HS-5 (cell line): ENCODE measurements around the gene PAGR1.

Experiments used
- DNase-seq: peaks from one replicate; pipeline ENCODE4 v3.0.0-alpha.2; 2012; ENCODE audit warnings: low read depth

Gene PAGR1

DNA sequence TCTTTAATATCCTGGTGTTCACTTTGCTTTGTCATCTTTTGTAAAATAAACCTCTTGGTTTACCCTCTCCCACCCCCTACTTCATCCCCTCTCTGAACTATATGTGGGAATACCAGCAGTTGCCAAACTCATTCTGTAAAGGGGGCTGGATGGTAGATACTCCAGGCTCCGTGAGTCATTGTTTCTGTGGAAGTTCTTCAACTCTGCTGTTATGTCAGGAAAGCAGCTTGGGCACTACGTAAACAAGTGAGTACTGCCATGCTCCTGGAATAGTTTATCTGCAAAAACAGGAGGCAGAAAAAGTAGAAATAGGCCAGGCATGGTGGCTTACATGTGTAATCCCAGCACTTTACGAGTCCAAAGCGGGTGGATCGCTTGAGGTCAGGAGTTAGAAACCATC, 21.9 kb downstream of the PAGR1 start:
- DNase-seq = no peak

DNA sequence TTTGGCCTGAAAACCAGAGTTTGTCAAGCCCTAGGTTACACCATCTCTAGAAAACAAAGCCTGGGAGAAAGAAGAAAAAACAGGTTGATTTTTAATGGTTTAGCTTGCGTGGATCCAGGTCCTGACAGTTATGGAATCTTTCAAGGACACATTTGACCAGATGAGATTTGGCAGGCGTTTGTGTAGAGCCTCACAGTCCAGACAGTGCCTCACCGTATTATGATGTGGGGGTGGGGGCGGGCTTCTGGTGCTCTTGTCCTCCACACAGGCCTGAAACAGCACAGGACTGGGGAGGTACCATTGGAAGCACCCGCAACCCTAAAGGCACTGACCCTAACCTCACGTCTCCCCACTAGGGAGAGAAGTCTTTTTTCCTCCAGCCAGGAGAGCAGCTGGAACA, 23.9 kb downstream of the PAGR1 start:
- no peak for DNase-seq

DNA sequence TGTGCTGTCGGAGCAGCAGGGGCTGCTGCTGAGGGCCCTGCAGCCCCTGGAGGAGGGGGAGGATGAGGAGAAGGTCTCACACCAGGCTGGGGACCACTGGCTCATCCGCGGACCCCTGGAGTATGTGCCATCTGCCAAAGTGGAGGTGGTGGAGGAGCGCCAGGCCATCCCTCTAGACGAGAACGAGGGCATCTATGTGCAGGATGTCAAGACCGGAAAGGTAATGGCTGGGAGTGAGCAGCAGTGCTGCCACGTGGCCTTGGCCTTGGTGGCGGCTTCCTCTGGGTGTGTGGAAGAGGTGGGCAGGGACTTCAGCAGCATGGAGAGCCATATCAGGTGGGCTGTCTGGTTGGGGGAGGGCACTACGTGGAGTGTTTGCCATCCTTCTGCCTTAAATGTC, 24.3 kb downstream of the PAGR1 start:
- DNase-seq = no peak

DNA sequence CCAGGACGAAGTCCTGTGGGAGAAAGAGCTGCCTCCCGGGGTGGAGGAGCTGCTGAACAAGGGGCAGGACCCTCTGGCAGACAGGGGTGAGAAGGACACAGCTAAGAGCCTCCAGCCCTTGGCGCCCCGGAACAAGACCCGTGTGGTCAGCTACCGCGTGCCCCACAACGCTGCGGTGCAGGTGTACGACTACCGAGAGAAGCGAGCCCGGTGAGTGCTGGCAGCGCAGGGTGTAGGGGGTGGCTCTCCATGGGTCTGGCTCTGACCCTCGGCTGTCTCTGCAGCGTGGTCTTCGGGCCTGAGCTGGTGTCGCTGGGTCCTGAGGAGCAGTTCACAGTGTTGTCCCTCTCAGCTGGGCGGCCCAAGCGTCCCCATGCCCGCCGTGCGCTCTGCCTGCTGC, 25.7 kb downstream of the PAGR1 start:
- DNase-seq = no peak

- no peak for DNase-seq
Observed at GRCh38 chr16:29842732-29843346, 26.9 kb downstream of the PAGR1 start.

DNA sequence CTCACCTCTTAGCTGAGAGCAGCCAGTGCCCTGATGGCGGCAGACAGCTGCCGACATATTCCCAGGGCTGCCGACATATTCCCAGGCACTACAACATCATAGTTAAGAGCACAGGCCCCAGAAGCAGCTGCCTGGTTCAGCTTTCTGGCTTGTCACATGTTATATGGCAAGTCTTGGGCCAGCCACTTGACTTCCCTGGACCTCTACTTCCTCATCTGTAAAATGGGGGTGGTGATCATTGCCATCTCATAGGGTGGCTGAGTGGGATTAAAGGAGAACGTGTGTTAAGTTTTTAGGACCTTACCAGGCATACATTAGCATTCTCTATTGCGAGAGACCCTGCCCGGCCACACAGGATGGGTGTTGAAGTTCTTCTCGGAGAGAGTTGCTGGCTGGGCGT, 28.0 kb downstream of the PAGR1 start:
- no peak for DNase-seq

DNA sequence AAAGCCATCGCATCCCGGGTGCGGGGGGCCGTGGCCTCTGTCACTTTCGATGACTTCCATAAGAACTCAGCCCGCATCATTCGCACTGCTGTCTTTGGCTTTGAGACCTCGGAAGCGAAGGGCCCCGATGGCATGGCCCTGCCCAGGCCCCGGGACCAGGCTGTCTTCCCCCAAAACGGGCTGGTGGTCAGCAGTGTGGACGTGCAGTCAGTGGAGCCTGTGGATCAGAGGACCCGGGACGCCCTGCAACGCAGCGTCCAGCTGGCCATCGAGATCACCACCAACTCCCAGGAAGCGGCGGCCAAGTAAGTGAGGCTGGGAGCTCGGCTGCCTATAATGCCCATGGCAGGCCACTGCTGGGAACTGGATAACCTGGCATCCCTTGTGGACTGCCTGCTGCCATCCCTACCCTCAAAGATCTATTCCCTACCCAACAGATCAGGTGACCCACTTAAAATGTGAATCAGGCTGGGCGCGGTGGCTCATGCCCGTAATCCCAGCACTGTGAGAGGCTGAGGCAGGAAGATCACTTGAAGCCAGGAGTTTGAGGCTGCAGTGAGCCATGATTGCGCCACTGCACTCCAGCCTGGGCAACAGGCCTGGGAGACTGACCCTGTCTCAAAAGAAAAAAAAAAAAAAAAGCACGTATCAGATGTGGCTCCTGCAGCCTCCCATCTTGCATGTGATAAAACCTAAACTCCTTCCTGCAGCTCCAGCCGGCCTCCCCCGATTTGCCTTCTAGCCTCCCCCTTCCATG, 28.8 kb downstream of the PAGR1 start:
- DNase-seq = no peak

GRCh38 chr16:29845656-29846055, 29.7 kb downstream of the PAGR1 start:
- DNase-seq = no peak

DNA sequence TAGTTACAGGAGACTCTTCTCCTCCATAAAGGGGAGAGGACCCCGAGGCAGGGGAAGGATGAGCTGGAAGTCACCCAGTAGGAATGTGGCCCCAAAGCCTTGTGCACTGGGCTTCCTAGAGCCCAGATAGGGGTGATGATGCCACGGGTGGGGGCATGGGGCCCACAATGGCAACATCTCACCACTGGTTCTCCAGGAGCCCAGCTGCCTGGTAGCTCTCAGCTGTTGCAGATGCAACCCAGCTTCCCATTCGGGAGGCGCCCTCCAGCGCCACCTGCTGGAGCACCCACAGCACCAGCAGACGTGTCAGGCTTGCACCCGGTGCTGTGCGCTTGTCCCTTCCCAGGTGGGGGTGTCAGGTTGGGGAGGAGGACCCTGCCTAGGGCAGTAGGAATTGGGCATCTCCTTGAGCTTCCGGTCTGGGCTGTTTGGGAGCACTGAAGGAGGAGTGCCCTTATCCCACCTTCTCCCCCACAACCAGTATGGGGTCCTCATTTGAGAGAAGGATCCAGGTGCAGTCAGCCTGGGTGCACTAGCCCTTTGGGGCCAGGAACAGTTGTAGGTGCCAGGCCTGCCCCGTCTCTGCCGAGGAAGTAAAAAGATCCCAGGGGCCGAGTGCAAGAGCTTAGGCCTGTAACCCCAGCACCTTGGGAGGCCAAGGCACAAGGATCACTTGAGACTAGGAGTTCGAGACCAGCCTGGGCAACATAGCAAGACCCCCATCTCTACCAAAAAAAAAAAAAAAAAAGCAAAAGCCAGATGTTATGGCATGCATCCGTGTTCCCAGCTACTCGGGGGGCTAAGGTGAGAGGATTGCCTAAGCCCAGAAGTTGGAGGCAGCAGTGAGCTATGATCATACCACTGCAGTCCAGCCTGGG, 32.7 kb downstream of the PAGR1 start:
- DNase-seq = no peak

DNA sequence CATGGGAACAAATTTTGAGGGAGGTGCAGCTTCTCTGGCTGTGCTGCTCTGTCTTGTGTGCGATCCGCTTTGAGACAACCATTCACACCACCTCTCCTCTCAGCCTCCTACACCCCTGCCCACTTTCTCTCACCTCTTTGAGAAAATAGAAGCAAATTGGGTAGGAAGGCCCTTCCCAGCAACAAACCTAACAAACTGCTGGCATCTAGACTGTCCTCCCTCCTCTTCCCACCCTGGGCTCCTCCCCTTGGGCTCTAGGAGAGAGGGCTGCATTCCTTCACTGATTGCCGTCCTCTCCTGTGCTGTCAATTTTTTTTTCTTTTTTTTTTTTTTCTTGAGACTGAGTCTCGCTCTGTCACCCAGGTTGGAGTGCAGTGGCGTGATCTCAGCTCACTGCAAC, 33.6 kb downstream of the PAGR1 start:
- no peak for DNase-seq

- DNase-seq = no peak
Observed at GRCh38 chr16:29850998-29851397, 35.0 kb downstream of the PAGR1 start.

- no peak for DNase-seq
Observed at GRCh38 chr16:29852654-29853053, 36.7 kb downstream of the PAGR1 start.

DNA sequence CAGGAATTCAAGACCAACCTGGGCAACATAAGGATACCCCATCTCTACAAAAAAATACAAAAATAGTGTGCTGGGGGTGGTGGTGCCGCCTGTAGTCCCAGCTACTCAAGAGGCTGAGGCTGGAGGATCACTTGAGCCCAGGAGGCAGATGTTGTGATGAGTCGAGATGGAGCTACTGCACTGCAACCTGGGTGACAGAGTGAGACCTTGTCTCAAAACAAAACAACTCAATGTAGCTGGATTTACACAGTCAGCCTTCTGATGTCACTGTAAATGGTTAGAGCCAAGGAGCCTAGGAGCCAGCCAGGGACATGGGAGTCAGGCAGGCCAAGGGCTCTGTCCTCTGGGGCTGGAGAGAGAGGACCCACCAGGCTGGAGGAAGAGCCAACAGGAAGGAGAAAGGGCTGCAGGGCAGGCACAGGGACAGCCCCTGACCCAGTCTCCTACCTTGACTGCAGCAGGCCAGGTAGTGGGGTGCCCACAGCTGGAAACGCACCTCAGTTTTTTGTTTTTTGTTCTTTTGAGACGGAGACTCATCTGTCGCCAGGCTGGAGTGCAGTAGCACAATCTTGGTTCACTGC, 38.7 kb downstream of the PAGR1 start:
- no peak for DNase-seq

DNA sequence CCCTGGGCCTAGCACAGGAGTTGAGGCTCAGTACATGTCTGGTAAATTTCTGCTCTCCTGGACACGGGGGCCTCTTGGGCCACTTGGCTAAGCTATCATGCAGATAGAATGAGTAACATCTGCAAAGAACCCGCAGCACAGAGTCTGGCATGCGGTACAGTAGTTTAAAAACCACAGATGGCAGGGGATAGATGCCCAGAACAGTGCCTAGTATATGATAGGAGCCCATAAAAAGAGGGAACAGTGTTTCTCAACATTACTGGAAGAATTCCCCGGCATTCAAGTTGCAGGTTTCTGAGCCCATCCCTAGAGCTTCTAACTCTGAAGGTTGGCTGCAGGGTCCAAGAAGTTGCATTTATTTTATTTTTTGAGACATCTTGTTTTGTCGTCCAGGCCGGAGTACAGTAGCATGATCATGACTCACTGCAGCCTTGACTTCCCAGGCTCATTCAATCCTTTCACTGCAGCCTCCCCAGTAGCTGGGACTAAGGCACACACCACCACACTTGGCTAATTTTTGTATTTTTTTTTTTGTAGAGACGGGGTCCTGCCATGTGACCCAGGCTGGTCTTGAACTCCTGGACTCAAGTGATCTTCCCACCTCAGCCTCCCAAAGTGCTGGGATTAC, 41.3 kb downstream of the PAGR1 start:
- DNase-seq = peak; percentile 25

DNA sequence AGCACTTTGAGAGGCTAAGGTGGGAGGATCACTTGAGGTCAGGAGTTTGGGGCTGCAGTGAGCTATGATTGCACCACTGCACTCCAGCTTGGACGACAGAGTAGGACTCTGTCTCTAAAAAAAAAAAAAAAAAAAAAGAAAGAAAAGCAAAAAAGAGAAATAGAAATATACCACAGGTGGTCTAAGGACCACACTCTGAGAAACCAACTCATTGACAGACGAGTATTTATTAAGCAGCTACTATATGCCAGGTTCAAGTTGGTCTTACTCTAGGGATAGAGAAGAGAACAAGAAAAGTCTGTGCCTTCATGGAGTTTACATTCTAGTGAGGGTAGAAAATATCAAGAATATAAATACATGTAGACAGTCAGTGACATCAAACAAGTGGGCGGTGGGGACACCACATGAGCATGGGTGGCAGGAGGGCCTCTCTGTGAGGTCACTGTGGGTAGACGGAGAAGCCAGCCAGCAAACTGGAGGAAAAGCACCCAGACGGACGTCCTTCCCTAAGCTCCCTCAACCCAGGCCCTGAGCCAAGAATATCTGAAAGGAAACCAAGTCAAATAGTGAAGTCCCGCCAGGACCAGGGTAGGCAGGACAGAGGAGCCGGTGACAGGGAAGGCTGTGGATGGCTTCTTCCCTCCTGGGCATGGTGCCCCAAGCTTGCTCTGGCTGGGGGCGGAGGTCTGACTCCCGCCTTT, 42.3 kb downstream of the PAGR1 start:
- no peak for DNase-seq

GRCh38 chr16:29858974-29859373, 43.0 kb downstream of the PAGR1 start:
- no peak for DNase-seq

DNA sequence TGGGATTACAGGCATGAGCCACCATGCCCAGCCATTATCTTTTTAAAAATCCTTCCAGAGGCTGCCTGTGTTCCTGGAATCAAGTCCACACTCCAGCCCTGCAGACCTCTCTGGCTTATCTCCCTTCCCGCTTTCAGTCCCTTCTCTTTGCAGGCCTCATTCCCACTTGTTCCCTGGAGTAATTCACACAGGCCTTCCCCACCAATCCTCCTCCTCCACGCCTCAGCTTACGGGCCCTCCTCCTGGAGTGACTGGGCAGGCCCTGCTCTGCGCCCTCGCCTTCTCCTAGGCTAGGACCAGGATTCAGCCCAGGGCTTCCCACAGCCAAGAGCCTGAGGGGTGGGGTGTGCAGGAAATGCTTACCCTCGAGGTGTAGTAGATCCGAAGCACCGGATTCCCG, 44.3 kb downstream of the PAGR1 start:
- no peak for DNase-seq

GRCh38 chr16:29862383-29862883, 46.5 kb downstream of the PAGR1 start:
- no peak for DNase-seq

- peak; percentile 99 for DNase-seq
Observed at GRCh38 chr16:29862884-29863668, 47.1 kb downstream of the PAGR1 start, which contains the start of gene CDIPT. Gene CDIPT, minus strand, starts transcription at chr16:29863226. Its CDS starts 369 bp downstream, at chr16:29862857.

GRCh38 chr16:29863669-29863984, 47.7 kb downstream of the PAGR1 start:
- DNase-seq = no peak

- no peak for DNase-seq
Observed at GRCh38 chr16:29864205-29864604, 48.3 kb downstream of the PAGR1 start.
